ENCODE measurements around the gene ARL14EP. TPM values are rescaled to one million over a fixed set of nuclear protein-coding genes. Genes with fewer than 3 reads are reported as not detected.
A peak's percentile ranks its signal among the peaks of the same experiment; 100 is the strongest.

The ARL14EP gene
- total RNA-seq, 4 donors from 2014 or later = 6.3 to 21.5 (median 15.1) TPM

GRCh38 chr11:30344085-30344484 is 21.2 kb downstream of the ARL14EP start:
- TF ChIP-seq, protein P1, sequence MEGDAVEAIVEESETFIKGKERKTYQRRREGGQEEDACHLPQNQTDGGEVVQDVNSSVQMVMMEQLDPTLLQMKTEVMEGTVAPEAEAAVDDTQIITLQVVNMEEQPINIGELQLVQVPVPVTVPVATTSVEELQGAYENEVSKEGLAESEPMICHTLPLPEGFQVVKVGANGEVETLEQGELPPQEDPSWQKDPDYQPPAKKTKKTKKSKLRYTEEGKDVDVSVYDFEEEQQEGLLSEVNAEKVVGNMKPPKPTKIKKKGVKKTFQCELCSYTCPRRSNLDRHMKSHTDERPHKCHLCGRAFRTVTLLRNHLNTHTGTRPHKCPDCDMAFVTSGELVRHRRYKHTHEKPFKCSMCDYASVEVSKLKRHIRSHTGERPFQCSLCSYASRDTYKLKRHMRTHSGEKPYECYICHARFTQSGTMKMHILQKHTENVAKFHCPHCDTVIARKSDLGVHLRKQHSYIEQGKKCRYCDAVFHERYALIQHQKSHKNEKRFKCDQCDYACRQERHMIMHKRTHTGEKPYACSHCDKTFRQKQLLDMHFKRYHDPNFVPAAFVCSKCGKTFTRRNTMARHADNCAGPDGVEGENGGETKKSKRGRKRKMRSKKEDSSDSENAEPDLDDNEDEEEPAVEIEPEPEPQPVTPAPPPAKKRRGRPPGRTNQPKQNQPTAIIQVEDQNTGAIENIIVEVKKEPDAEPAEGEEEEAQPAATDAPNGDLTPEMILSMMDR (IDR thresholded peaks at IDR 0.05) = no peak
- no peak for TF ChIP-seq POLR2A (IDR thresholded peaks at IDR 0.05)
- peaks cover 0 to 6% (median 0%) of the 10 kb centered on the region in 4 donors for H3K4me1 ChIP-seq
- peak overlapping the region in 1 of 4 donors; percentile 69 for H3K27ac ChIP-seq
- no peaks in the 10 kb centered on the region for H3K9me3 ChIP-seq
- no peak overlapping the region for H3K4me3 ChIP-seq
- H3K36me3 ChIP-seq = no peaks in the 10 kb centered on the region
- H3K27me3 ChIP-seq = no peaks in the 10 kb centered on the region
- DNase-seq = no peak

DNA sequence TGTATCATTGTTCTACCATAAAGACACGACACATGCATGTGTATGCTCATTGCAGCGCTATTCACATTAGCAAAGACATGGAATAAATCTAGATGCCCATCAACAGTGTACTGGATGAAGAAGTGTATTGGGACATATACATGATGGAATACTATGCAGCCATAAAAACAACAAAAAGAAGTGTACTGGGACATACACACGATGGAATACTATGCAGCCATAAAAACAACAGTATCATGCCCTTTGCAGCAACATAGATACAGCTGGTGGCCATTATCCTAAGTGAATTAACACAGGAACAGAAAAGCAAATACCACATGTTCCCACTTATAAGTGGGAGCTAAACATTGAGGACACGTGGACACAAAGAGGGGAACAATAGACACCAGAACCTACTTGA is 22.7 kb downstream of the ARL14EP start:
- TF ChIP-seq POLR2A (IDR thresholded peaks at IDR 0.05) = no peak
- TF ChIP-seq, protein P1 (IDR thresholded peaks at IDR 0.05) = no peak
- no peak for DNase-seq
- H3K4me1 ChIP-seq = peaks cover 0 to 6% (median 0%) of the 10 kb centered on the region in 4 donors
- no peak overlapping the region for H3K4me3 ChIP-seq
- H3K36me3 ChIP-seq = no peaks in the 10 kb centered on the region
- H3K27ac ChIP-seq = no peak overlapping the region
- H3K27me3 ChIP-seq = no peaks in the 10 kb centered on the region
- no peaks in the 10 kb centered on the region for H3K9me3 ChIP-seq

DNA sequence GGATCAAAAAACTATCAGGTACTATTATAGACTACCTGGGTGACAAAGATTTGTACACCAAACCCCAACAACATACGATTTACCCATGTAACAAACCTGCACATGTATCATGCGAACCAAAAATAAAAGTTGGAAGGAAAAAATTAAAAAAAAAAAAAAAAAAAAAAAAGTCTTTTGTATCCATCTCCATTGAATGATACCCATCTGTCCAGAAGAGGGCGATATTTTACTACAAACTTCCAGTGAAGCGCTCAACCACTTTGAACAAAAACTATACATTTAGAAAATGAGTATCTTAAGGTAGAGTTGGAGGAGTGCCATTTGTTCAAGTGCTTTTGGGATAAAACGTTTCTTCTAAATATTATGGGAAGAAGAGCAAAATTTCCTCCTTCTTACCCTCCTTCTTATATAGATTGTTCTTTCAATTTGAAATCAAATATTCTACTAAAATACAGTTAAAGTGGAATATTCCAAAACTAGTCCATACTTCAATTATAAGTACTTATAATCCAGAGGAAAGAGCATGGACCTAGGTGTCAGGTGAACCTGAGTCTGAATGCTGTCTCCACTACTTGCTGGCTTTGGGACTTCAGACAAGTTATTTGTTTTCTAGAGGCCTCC is 23.3 kb downstream of the ARL14EP start:
- H3K4me1 ChIP-seq = peaks cover 0 to 6% (median 0%) of the 10 kb centered on the region in 4 donors
- H3K27me3 ChIP-seq = no peaks in the 10 kb centered on the region
- DNase-seq = no peak
- TF ChIP-seq POLR2A (IDR thresholded peaks at IDR 0.05) = no peak
- TF ChIP-seq, protein P1 (IDR thresholded peaks at IDR 0.05) = peak; percentile 39 to 63 (median 48)
- H3K9me3 ChIP-seq = no peaks in the 10 kb centered on the region
- no peak overlapping the region for H3K4me3 ChIP-seq
- H3K27ac ChIP-seq = no peak overlapping the region
- no peaks in the 10 kb centered on the region for H3K36me3 ChIP-seq

GRCh38 chr11:30348035-30348434 is 25.1 kb downstream of the ARL14EP start:
- TF ChIP-seq, protein P1 (IDR thresholded peaks at IDR 0.05) = no peak
- no peak for TF ChIP-seq POLR2A (IDR thresholded peaks at IDR 0.05)
- no peak overlapping the region for H3K4me3 ChIP-seq
- no peaks in the 10 kb centered on the region for H3K9me3 ChIP-seq
- no peaks in the 10 kb centered on the region for H3K27me3 ChIP-seq
- no peak overlapping the region for H3K27ac ChIP-seq
- no peak for DNase-seq
- H3K4me1 ChIP-seq = peaks cover 0 to 6% (median 0%) of the 10 kb centered on the region in 4 donors
- H3K36me3 ChIP-seq = no peaks in the 10 kb centered on the region

DNA sequence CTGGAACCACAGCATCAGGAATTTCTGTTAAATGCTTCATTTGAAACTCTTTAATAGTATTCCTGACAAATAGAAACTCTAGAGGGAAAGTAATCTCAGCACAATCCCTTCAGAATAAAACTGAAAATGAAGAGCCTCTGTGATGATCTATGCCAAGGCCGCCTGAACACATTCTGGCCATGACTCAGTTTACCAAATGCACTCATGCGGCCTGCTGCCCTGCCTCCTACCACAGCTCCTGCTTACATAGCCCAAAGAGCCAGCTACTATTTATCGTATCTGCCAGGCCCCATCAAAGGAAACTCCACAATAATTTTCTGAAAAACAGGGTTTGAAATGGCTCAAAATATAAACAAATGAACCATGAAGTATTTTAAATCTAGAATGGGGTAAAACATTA is 27.0 kb downstream of the ARL14EP start:
- DNase-seq = no peak
- TF ChIP-seq POLR2A (IDR thresholded peaks at IDR 0.05) = no peak
- TF ChIP-seq, protein P1 (IDR thresholded peaks at IDR 0.05) = no peak
- Histone ChIP-seq H3K9me3 (no peaks in the 10 kb centered on the region), H3K4me3 (no peak overlapping the region), H3K36me3 (no peaks in the 10 kb centered on the region), H3K27ac (no peak overlapping the region), H3K4me1 (no peaks in the 10 kb centered on the region), H3K27me3 (no peaks in the 10 kb centered on the region)
